Suprapubic skin (tissue), 3 donors: ENCODE data around the gene PSG3.
"Not testable (repeated sequence)": the region's sequence is repeated elsewhere in the genome, so short reads cannot be mapped to it uniquely, and the experiment has no call there.

ENCODE experiments used
- POLR2A ChIP-seq, 2 donors: fragments of 450-650 bp; IDR thresholded peaks; one replicate each; pipeline ENCODE4 v1.6.1; 2017; ENCODE audit warnings: antibody characterized with exemption in 2 of 2, mild to moderate bottlenecking in 2 of 2, moderate library complexity in 2 of 2
- TF ChIP-seq, protein P1 (sequence below), 2 donors: fragments of 200-600 bp in 1 of 2; fragments of 450-650 bp in 1 of 2; sonication (generic) in 1 of 2; IDR thresholded peaks; one replicate each; pipeline ENCODE4 v1.5.1; 2016 to 2019; ENCODE audit warnings: antibody characterized with exemption in 2 of 2, mild to moderate bottlenecking in 1 of 2, moderate library complexity in 1 of 2

DNA sequence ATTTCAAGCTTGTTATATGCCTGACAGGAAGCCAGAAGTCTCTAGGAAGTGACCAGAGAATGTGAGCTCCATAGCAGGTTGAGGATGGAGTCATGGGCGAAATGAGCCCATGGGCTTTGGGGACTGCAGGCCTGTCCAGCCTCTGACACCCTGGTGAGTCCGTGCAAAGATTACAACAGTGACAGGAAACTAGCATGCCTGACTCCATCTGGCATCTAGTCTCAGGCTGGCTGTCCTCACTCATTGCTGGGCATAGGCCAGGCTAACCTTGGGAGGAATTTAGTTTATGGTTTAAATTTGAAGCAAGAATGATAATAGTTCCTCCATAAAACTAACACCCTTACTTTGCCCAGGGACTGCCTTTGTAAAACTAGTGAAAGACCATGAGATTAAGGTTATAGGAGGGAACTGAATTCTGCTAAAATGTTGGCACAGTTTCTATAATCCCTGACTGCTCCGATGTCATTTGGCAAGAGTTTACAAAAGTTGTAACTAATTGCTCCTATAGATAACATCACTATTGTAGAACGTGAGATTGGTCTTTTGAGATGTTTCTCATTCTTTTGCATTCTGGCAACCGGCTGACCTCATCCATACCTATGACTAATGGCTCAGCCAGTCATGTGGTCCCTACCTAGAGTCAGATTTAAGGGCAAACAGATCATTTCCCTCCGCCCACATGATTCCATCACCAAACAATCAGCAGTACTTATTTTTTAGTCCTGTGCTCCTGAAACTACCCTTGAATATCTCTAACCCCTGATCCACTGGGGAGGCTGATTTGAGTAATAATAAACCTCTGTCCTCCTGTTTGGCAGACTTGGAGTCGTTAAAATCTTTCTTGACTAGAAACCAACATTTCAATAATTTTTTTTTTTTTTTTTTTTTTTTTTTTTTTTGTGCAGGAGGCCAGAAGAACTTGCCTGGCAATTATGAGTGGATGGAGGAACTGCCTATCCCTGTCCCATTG lies 21.0 kb upstream of the PSG3 start:
- TF ChIP-seq, protein P1, sequence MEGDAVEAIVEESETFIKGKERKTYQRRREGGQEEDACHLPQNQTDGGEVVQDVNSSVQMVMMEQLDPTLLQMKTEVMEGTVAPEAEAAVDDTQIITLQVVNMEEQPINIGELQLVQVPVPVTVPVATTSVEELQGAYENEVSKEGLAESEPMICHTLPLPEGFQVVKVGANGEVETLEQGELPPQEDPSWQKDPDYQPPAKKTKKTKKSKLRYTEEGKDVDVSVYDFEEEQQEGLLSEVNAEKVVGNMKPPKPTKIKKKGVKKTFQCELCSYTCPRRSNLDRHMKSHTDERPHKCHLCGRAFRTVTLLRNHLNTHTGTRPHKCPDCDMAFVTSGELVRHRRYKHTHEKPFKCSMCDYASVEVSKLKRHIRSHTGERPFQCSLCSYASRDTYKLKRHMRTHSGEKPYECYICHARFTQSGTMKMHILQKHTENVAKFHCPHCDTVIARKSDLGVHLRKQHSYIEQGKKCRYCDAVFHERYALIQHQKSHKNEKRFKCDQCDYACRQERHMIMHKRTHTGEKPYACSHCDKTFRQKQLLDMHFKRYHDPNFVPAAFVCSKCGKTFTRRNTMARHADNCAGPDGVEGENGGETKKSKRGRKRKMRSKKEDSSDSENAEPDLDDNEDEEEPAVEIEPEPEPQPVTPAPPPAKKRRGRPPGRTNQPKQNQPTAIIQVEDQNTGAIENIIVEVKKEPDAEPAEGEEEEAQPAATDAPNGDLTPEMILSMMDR (IDR thresholded peaks at IDR 0.05), result not testable (repeated sequence)
- TF ChIP-seq POLR2A (IDR thresholded peaks at IDR 0.05), result not testable (repeated sequence)
